ENCODE measurements around the gene PXT1. TPM values are rescaled to one million over a fixed set of nuclear protein-coding genes. Genes with fewer than 3 reads are reported as not detected.

PXT1 gene
- polyA plus RNA-seq, 1 donor from 2014 or later: 0.24 TPM

- TF ChIP-seq SMC3 (conservative IDR thresholded peaks at IDR 0.05; ENCODE audit: poor library complexity): no peak
- TF ChIP-seq TAF1 (IDR thresholded peaks at IDR 0.05; ENCODE audit: low read depth): no peak
- TF ChIP-seq CTCF (IDR thresholded peaks at IDR 0.05; ENCODE audit: poor library complexity, severe bottlenecking): no peak
- TF ChIP-seq EZH2 (IDR thresholded peaks at IDR 0.05; ENCODE audit: borderline replicate concordance, insufficient read depth, low read length, poor library complexity, severe bottlenecking): no peak
- TF ChIP-seq MXI1 (conservative IDR thresholded peaks at IDR 0.05; ENCODE audit: poor library complexity, severe bottlenecking): no peak
- TF ChIP-seq POLR2AphosphoS5 (IDR thresholded peaks at IDR 0.05): no peak
- no peak for TF ChIP-seq EP300 (conservative IDR thresholded peaks at IDR 0.05; ENCODE audit: poor library complexity, severe bottlenecking)
- no peak for TF ChIP-seq REST (IDR thresholded peaks at IDR 0.05; ENCODE audit: borderline replicate concordance)
- TF ChIP-seq RAD21 (conservative IDR thresholded peaks at IDR 0.05): no peak
Observed at GRCh38 chr6:36432151-36432671, 10.4 kb downstream of the PXT1 start.

GRCh38 chr6:36431197-36431596 lies 11.5 kb downstream of the PXT1 start:
- H3K9ac ChIP-seq (ENCODE audit: low read length): no peak overlapping the region
- no peaks in the 10 kb centered on the region for H3K9me2 ChIP-seq (ENCODE audit: insufficient read depth, low read length)
- no peak overlapping the region for H3K27ac ChIP-seq (ENCODE audit: low read length)
- H3K79me2 ChIP-seq (replicated peaks; ENCODE audit: insufficient read depth, low read length): no peaks in the 10 kb centered on the region
- no peak overlapping the region for H3K4me3 ChIP-seq (ENCODE audit: low read length)
- no peaks in the 10 kb centered on the region for H3K36me3 ChIP-seq (ENCODE audit: insufficient read depth, low read length)
- no peaks in the 10 kb centered on the region for H3F3A ChIP-seq (ENCODE audit: insufficient read depth, low read length, poor library complexity, severe bottlenecking)
- no peaks in the 10 kb centered on the region for H3K27me3 ChIP-seq (ENCODE audit: insufficient read depth, low read depth, low read length)
- no peaks in the 10 kb centered on the region for H3K9me3 ChIP-seq (ENCODE audit: low read length)
- TF ChIP-seq SMC3 (conservative IDR thresholded peaks at IDR 0.05; ENCODE audit: poor library complexity) (no peak), RAD21 (conservative IDR thresholded peaks at IDR 0.05) (no peak), MXI1 (conservative IDR thresholded peaks at IDR 0.05; ENCODE audit: poor library complexity, severe bottlenecking) (no peak), REST (IDR thresholded peaks at IDR 0.05; ENCODE audit: borderline replicate concordance) (no peak), POLR2AphosphoS5 (IDR thresholded peaks at IDR 0.05) (no peak)
- H3K4me2 ChIP-seq (ENCODE audit: low read length): no peak overlapping the region
- no peaks in the 10 kb centered on the region for H4K20me1 ChIP-seq (ENCODE audit: insufficient read depth)
- H2AFZ ChIP-seq (ENCODE audit: low read depth, low read length): no peak overlapping the region

More at GRCh38 chr6:36432151-36432671, 10.4 kb downstream of the PXT1 start:
- H2AFZ ChIP-seq (ENCODE audit: low read depth, low read length): no peak overlapping the region
- H3K4me3 ChIP-seq (ENCODE audit: low read length): no peak overlapping the region
- no peaks in the 10 kb centered on the region for H3K9me2 ChIP-seq (ENCODE audit: insufficient read depth, low read length)
- H3F3A ChIP-seq (ENCODE audit: insufficient read depth, low read length, poor library complexity, severe bottlenecking): no peaks in the 10 kb centered on the region
- no peak overlapping the region for H3K9ac ChIP-seq (ENCODE audit: low read length)
- H3K36me3 ChIP-seq (ENCODE audit: insufficient read depth, low read length): no peaks in the 10 kb centered on the region
- H3K79me2 ChIP-seq (replicated peaks; ENCODE audit: insufficient read depth, low read length): no peaks in the 10 kb centered on the region
- H4K20me1 ChIP-seq (ENCODE audit: insufficient read depth): no peaks in the 10 kb centered on the region
- H3K27ac ChIP-seq (ENCODE audit: low read length): no peak overlapping the region
- H3K27me3 ChIP-seq (ENCODE audit: insufficient read depth, low read depth, low read length): no peaks in the 10 kb centered on the region
- no peak overlapping the region for H3K4me2 ChIP-seq (ENCODE audit: low read length)
- H3K9me3 ChIP-seq (ENCODE audit: low read length): no peaks in the 10 kb centered on the region
